GM12891 (cell line): Measurements from ENCODE around the gene VPS35L.

ENCODE experiments used
- DNase-seq: peaks from one replicate; pipeline ENCODE4 v3.0.0; 2011; ENCODE audit warnings: low spot score; ENCODE audit not compliant: insufficient read length
- FAIRE-seq: peaks from 2 replicates; lab custom pipeline; 2011; peaks lifted over from hg19 to GRCh38; lab: Jason Lieb, UNC
- PAX5 ChIP-seq: IDR thresholded peaks from 2 replicates; pipeline ENCODE4 v1.6.1; 2011; ENCODE audit warnings: low read length, moderate library complexity, mild to moderate bottlenecking; ENCODE audit not compliant: insufficient read depth, severe bottlenecking
- POLR2A ChIP-seq: IDR thresholded peaks from 2 replicates; pipeline ENCODE4 v1.6.1; 2011; ENCODE audit warnings: low read depth, low read length, control low read depth
- POLR2AphosphoS5 ChIP-seq: IDR thresholded peaks from 2 replicates; pipeline ENCODE4 v1.6.1; 2011; ENCODE audit warnings: low read depth, low read length, control low read depth
- POU2F2 ChIP-seq: IDR thresholded peaks from 2 replicates; pipeline ENCODE4 v1.6.1; 2011; ENCODE audit warnings: low read depth, mild to moderate bottlenecking, control low read depth, low read length, moderate library complexity
- SPI1 ChIP-seq: IDR thresholded peaks from 2 replicates; pipeline ENCODE4 v1.6.1; 2011; ENCODE audit warnings: low read depth, low read length, control low read depth
- TAF1 ChIP-seq: IDR thresholded peaks from 2 replicates; pipeline ENCODE4 v1.6.1; 2011; ENCODE audit warnings: low read depth, low read length, control low read depth

The VPS35L gene

GRCh38 chr16:19588661-19589060, 33.2 kb downstream of the VPS35L start:
- no peak for TF ChIP-seq TAF1
- no peak for TF ChIP-seq POLR2A
- DNase-seq (no peak), FAIRE-seq (no peak)

GRCh38 chr16:19589106-19589505, 33.6 kb downstream of the VPS35L start:
- TF ChIP-seq POLR2AphosphoS5 (no peak), PAX5 (no peak), TAF1 (no peak), SPI1 (no peak), POLR2A (no peak), POU2F2 (no peak)
- DNase-seq = no peak
- FAIRE-seq = no peak

- no peak for DNase-seq
- no peak for FAIRE-seq
- no peak for TF ChIP-seq TAF1
- TF ChIP-seq POLR2AphosphoS5 = no peak
- TF ChIP-seq POLR2A = no peak
- no peak for TF ChIP-seq POU2F2
- no peak for TF ChIP-seq SPI1
- no peak for TF ChIP-seq PAX5
These were observed 34.3 kb downstream of the VPS35L start for GRCh38 chr16:19589771-19590302.

- TF ChIP-seq POLR2A (no peak), POLR2AphosphoS5 (no peak), PAX5 (no peak), SPI1 (no peak), TAF1 (no peak), POU2F2 (no peak)
- FAIRE-seq = no peak
- no peak for DNase-seq
These were observed 39.7 kb downstream of the VPS35L start for GRCh38 chr16:19595043-19595767.

- no peak for FAIRE-seq
These were observed 43.5 kb downstream of the VPS35L start for GRCh38 chr16:19598805-19599510.

GRCh38 chr16:19599968-19600716, 44.6 kb downstream of the VPS35L start:
- TF ChIP-seq PAX5 (no peak), POU2F2 (no peak), SPI1 (no peak), POLR2AphosphoS5 (no peak), TAF1 (no peak), POLR2A (no peak)
- FAIRE-seq (no peak), DNase-seq (no peak)

More at GRCh38 chr16:19598805-19599510, 43.5 kb downstream of the VPS35L start:
- TF ChIP-seq SPI1 (no peak), TAF1 (no peak), POU2F2 (no peak)
- no peak for DNase-seq

- no peak for FAIRE-seq
- no peak for DNase-seq
- TF ChIP-seq TAF1 (no peak), SPI1 (no peak), PAX5 (no peak), POLR2A (no peak), POU2F2 (no peak), POLR2AphosphoS5 (no peak)
These were observed 45.8 kb downstream of the VPS35L start for GRCh38 chr16:19601083-19601976.

GRCh38 chr16:19604911-19605310, 49.4 kb downstream of the VPS35L start:
- DNase-seq (no peak), FAIRE-seq (no peak)
- TF ChIP-seq TAF1 (no peak), SPI1 (no peak), POLR2A (no peak), POU2F2 (no peak), POLR2AphosphoS5 (no peak), PAX5 (no peak)

- TF ChIP-seq POU2F2 = no peak
- no peak for TF ChIP-seq SPI1
- TF ChIP-seq POLR2A = no peak
- TF ChIP-seq PAX5 = no peak
- no peak for TF ChIP-seq POLR2AphosphoS5
- no peak for TF ChIP-seq TAF1
- no peak for FAIRE-seq
- no peak for DNase-seq
These were observed 50.2 kb downstream of the VPS35L start for GRCh38 chr16:19605701-19606100.
